B cell (primary cell): Measurements from ENCODE around the gene CADPS. TPM values are rescaled to one million over a fixed set of nuclear protein-coding genes. Genes with fewer than 3 reads are reported as not detected.

Experiments
- ATAC-seq: fragments of 200-7000 bp; cut with Tn5 transposase; one replicate; pipeline ENCODE4 v1.10.0; 2021; ENCODE audit warnings: low read depth, mild to moderate bottlenecking, moderate number of reproducible peaks, moderate library complexity
- CTCF ChIA-PET: fragments of 350-600 bp; sonication (Branson Sonifier 250); formaldehyde crosslinking; loops from one replicate; lab custom pipeline; 2021; ENCODE audit warnings: antibody characterized with exemption, inconsistent platforms; lab: Charles Lee
- POLR2A ChIA-PET: fragments of 350-600 bp; sonication (Branson Sonifier 250); formaldehyde crosslinking; loops from one replicate; lab custom pipeline; 2021; ENCODE audit warnings: antibody characterized with exemption; lab: Charles Lee
- DNase-seq: peaks from one replicate; pipeline ENCODE4 v3.0.0; 2013
- H2AFZ ChIP-seq: 2 replicates; pipeline ENCODE4 v1.6.1; 2012; ENCODE audit warnings: mild to moderate bottlenecking, low read depth, low read length; ENCODE audit not compliant: insufficient read depth, poor library complexity, severe bottlenecking
- H3K27ac ChIP-seq, 2 donors: 1 replicate in 1 of 2; 2 replicates in 1 of 2; pipeline ENCODE4 v1.5.1; 2012 to 2013; ENCODE audit warnings: low read length in 2 of 2, mild to moderate bottlenecking in 2 of 2, moderate library complexity in 1 of 2
- H3K27me3 ChIP-seq, 4 experiments: fragments of 200-600 bp in 1 of 4; sonication (generic) in 1 of 4; replicated peaks in 1 of 4; 1 replicate in 2 of 4; 2 replicates in 2 of 4; pipeline versions ENCODE4 v1.6.1 to v1.7.0; 2013 to 2016; ENCODE audit warnings: low read length in 3 of 4, mild to moderate bottlenecking in 2 of 4, mixed read lengths in 1 of 4, moderate library complexity in 1 of 4; ENCODE audit not compliant: insufficient read depth in 4 of 4, control insufficient read depth in 3 of 4; ENCODE audit errors: control extremely low read depth in 1 of 4
- H3K36me3 ChIP-seq, 2 experiments: replicated peaks in 1 of 2; 1 replicate in 1 of 2; 2 replicates in 1 of 2; pipeline versions ENCODE4 v1.6.1 to v1.7.1; 2013; ENCODE audit warnings: low read length in 1 of 2; ENCODE audit not compliant: insufficient read depth in 2 of 2, control insufficient read depth in 1 of 2; ENCODE audit errors: control extremely low read depth in 1 of 2, extremely low read depth in 1 of 2
- H3K4me1 ChIP-seq, 2 donors: fragments of 200-600 bp in 1 of 2; sonication (generic) in 1 of 2; 1 replicate in 1 of 2; 2 replicates in 1 of 2; pipeline versions ENCODE4 v1.5.1 to v1.6.1; 2013 to 2017; ENCODE audit warnings: low read length in 2 of 2; ENCODE audit not compliant: control insufficient read depth in 2 of 2, insufficient read depth in 2 of 2
- H3K4me2 ChIP-seq: replicated peaks from 2 replicates; pipeline ENCODE3; 2012; ENCODE audit warnings: mild to moderate bottlenecking, low read depth, low read length; ENCODE audit not compliant: poor library complexity, severe bottlenecking
- H3K4me3 ChIP-seq, 5 experiments: fragments of 200-600 bp in 1 of 5; sonication (generic) in 1 of 5; 1 replicate in 3 of 5; 2 replicates in 2 of 5; pipeline versions ENCODE4 v1.5.1 to v1.7.0; 2011 to 2016; ENCODE audit warnings: low read length in 4 of 5, mild to moderate bottlenecking in 4 of 5, low read depth in 2 of 5, control low read depth in 1 of 5, moderate library complexity in 1 of 5; ENCODE audit not compliant: insufficient read depth in 1 of 5; ENCODE audit errors: control extremely low read depth in 1 of 5, extremely low read depth in 1 of 5
- H3K79me2 ChIP-seq: fragments of 200-600 bp; sonication (generic); one replicate; pipeline ENCODE4 v1.6.0; 2016; ENCODE audit warnings: low read length; ENCODE audit not compliant: control insufficient read depth, insufficient read depth
- H3K9ac ChIP-seq: fragments of 200-600 bp; sonication (generic); 2 replicates; pipeline ENCODE4 v1.6.1; 2017; ENCODE audit warnings: mild to moderate bottlenecking, low read length, moderate library complexity
- H3K9me3 ChIP-seq, 3 donors: one replicate each; pipeline versions ENCODE4 v1.6.1 to v1.7.1; 2013; ENCODE audit warnings: low read length in 2 of 3; ENCODE audit not compliant: control insufficient read depth in 2 of 3, insufficient read depth in 1 of 3; ENCODE audit errors: control extremely low read depth in 1 of 3
- H4K20me1 ChIP-seq: 2 replicates; pipeline ENCODE4 v1.6.0; 2012; ENCODE audit warnings: mild to moderate bottlenecking, low read length; ENCODE audit not compliant: insufficient read depth, control insufficient read depth, poor library complexity, severe bottlenecking
- H3K27ac Mint-ChIP-seq: one replicate; pipeline ENCODE4 v1.8.0; 2021; ENCODE audit warnings: mixed read lengths
- H3K27me3 Mint-ChIP-seq: one replicate; pipeline ENCODE4 v1.8.0; 2021; ENCODE audit warnings: mixed read lengths
- H3K4me1 Mint-ChIP-seq: one replicate; pipeline ENCODE4 v1.8.0; 2021; ENCODE audit warnings: mixed read lengths
- H3K4me3 Mint-ChIP-seq: one replicate; pipeline ENCODE4 v1.8.0; 2021; ENCODE audit warnings: mixed read lengths
- H3K9me3 Mint-ChIP-seq: one replicate; pipeline ENCODE4 v1.8.0; 2022; ENCODE audit warnings: mixed read lengths; ENCODE audit not compliant: insufficient read depth
- CTCF ChIP-seq: fragments of 200-600 bp; IDR thresholded peaks from one replicate; pipeline ENCODE4 v1.8.0; 2022; ENCODE audit warnings: antibody characterized with exemption, mild to moderate bottlenecking
- EZH2 ChIP-seq: IDR thresholded peaks from 2 replicates; pipeline ENCODE4 v1.6.1; 2012; ENCODE audit warnings: borderline replicate concordance, low read depth, mild to moderate bottlenecking, moderate library complexity, low read length; ENCODE audit not compliant: insufficient read depth, poor library complexity, severe bottlenecking
- WGBS: methylation state at CpG from one replicate; pipeline ENCODE4 v1.1.5; 2013; ENCODE audit warnings: missing lambda C conversion rate; ENCODE audit not compliant: insufficient coverage; 5-methylcytosine and 5-hydroxymethylcytosine counted together
- intact Hi-C: fragments of 100-400 bp; cut with micrococcal nuclease; formaldehyde crosslinking; loops from one replicate; pipeline ENCODE4 v1.10.0; 2022
- polyA plus RNA-seq: library from polyadenylated mRNA; depleted of rRNA; stranded (reverse); fragments of >200 nt; gene quantifications from 2 replicates; pipeline ENCODE4 v1.2.3, GENCODE V29; 2012
- total RNA-seq, 2 donors: library from RNA; stranded (reverse); fragments of 120-200 nt in 1 of 2; gene quantifications; 1 replicate in 1 of 2; 2 replicates in 1 of 2; pipeline versions ENCODE4 v1.2.3 to v1.2.4, GENCODE V29; 2013 to 2022

Gene CADPS
- total and polyA plus RNA-seq, 2 donors (not counting 1 experiment from before 2014, with no cell fraction given) = 0.16 to 0.22 TPM

GRCh38 chr3:62403765-62404164 is 471.5 kb downstream of the CADPS start:
- Mint-ChIP-seq H3K27ac (no peak overlapping the region), H3K4me1 (no peaks in the 10 kb centered on the region), H3K27me3 (peaks cover 4% of the 10 kb centered on the region), H3K4me3 (no peak overlapping the region), H3K9me3 (no peaks in the 10 kb centered on the region)
- no peak overlapping the region for H3K9ac ChIP-seq
- intact Hi-C loops = no loop called here
- no peaks in the 10 kb centered on the region for H3K79me2 ChIP-seq
- H3K4me1 ChIP-seq = no peaks in the 10 kb centered on the region
- H2AFZ ChIP-seq = no peak overlapping the region
- H3K27ac ChIP-seq = no peak overlapping the region
- ATAC-seq = no peak
- H4K20me1 ChIP-seq = no peaks in the 10 kb centered on the region
- ChIA-PET POLR2A (no interaction called here), CTCF (no interaction called here)
- TF ChIP-seq EZH2 = no peak
- no peak for TF ChIP-seq CTCF
- WGBS = no CpG with 5 or more reads among the region's 3 CpGs
- H3K4me3 ChIP-seq = no peak overlapping the region
- no peaks in the 10 kb centered on the region for H3K9me3 ChIP-seq
- no peaks in the 10 kb centered on the region for H3K36me3 ChIP-seq
- no peaks in the 10 kb centered on the region for H3K27me3 ChIP-seq
- DNase-seq = no peak
- no peak overlapping the region for H3K4me2 ChIP-seq

- Histone ChIP-seq H3K27me3 (no peaks in the 10 kb centered on the region), H3K4me3 (no peak overlapping the region), H3K4me2 (no peak overlapping the region), H3K9me3 (no peaks in the 10 kb centered on the region), H2AFZ (no peak overlapping the region), H3K79me2 (no peaks in the 10 kb centered on the region), H3K9ac (no peak overlapping the region), H4K20me1 (no peaks in the 10 kb centered on the region), H3K36me3 (no peaks in the 10 kb centered on the region), H3K27ac (no peak overlapping the region), H3K4me1 (no peaks in the 10 kb centered on the region)
- no peak for DNase-seq
- H3K27me3 Mint-ChIP-seq = peaks cover 27% of the 10 kb centered on the region
- TF ChIP-seq CTCF (no peak), EZH2 (no peak)
- H3K4me1 Mint-ChIP-seq = no peaks in the 10 kb centered on the region
- WGBS = no CpG with 5 or more reads among the region's 5 CpGs
- H3K4me3 Mint-ChIP-seq = no peak overlapping the region
- POLR2A ChIA-PET = no interaction called here
- no peaks in the 10 kb centered on the region for H3K9me3 Mint-ChIP-seq
- intact Hi-C loops = no loop called here
- H3K27ac Mint-ChIP-seq = no peak overlapping the region
- ATAC-seq = no peak
- CTCF ChIA-PET = no interaction called here
Observed at GRCh38 chr3:62392626-62393292, 482.5 kb downstream of the CADPS start.
